DND-41 (cell line): ENCODE results near the gene RAB11FIP3.

Source experiments
- EZH2 ChIP-seq: IDR thresholded peaks from 3 replicates; pipeline ENCODE4 v1.6.1; 2012; ENCODE audit warnings: borderline replicate concordance, low read depth, mild to moderate bottlenecking, moderate library complexity, low read length, inconsistent platforms; ENCODE audit not compliant: severe bottlenecking
- TF ChIP-seq, protein P1 (sequence below): IDR thresholded peaks from 2 replicates; pipeline ENCODE4 v1.5.1; 2012; ENCODE audit warnings: borderline replicate concordance, low read length, moderate library complexity, mild to moderate bottlenecking; ENCODE audit not compliant: poor library complexity, severe bottlenecking; ENCODE audit errors: extremely low read depth

- TF ChIP-seq, protein P1, sequence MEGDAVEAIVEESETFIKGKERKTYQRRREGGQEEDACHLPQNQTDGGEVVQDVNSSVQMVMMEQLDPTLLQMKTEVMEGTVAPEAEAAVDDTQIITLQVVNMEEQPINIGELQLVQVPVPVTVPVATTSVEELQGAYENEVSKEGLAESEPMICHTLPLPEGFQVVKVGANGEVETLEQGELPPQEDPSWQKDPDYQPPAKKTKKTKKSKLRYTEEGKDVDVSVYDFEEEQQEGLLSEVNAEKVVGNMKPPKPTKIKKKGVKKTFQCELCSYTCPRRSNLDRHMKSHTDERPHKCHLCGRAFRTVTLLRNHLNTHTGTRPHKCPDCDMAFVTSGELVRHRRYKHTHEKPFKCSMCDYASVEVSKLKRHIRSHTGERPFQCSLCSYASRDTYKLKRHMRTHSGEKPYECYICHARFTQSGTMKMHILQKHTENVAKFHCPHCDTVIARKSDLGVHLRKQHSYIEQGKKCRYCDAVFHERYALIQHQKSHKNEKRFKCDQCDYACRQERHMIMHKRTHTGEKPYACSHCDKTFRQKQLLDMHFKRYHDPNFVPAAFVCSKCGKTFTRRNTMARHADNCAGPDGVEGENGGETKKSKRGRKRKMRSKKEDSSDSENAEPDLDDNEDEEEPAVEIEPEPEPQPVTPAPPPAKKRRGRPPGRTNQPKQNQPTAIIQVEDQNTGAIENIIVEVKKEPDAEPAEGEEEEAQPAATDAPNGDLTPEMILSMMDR, result no peak
- no peak for TF ChIP-seq EZH2
Measured at GRCh38 chr16:440627-441026, 15.2 kb downstream of the RAB11FIP3 start.
